BJ (cell line): Measurements from ENCODE around the gene MCM8. TPM values are rescaled to one million over a fixed set of nuclear protein-coding genes. Genes with fewer than 3 reads are reported as not detected.

Source experiments
- CTCF ChIA-PET: fragments of 350-600 bp; formaldehyde crosslinking; extraction: SDS; loops from one replicate; lab custom pipeline; 2021; ENCODE audit warnings: antibody characterized with exemption, inconsistent platforms; lab: Yijun Ruan, JAX
- POLR2A ChIA-PET: fragments of 300-600 bp; sonication (Branson Sonifier 250); formaldehyde crosslinking; extraction: SDS; loops from one replicate; lab custom pipeline; 2021; ENCODE audit warnings: antibody characterized with exemption; lab: Charles Lee
- DNase-seq: peaks from one replicate; pipeline ENCODE4 v3.0.0-alpha.2; 2011; ENCODE audit warnings: low read depth
- H3K27me3 ChIP-seq: 2 replicates; pipeline ENCODE4 v1.6.0; 2011; ENCODE audit warnings: low read length; ENCODE audit not compliant: control insufficient read depth, insufficient read depth
- H3K36me3 ChIP-seq: 2 replicates; pipeline ENCODE4 v1.5.1; 2011; ENCODE audit warnings: low read length; ENCODE audit not compliant: control insufficient read depth, insufficient read depth
- H3K4me3 ChIP-seq: 2 replicates; pipeline ENCODE4 v1.5.1; 2011; ENCODE audit warnings: low read depth, mild to moderate bottlenecking, control low read depth, low read length
- CTCF ChIP-seq: IDR thresholded peaks from 2 replicates; pipeline ENCODE4 v1.5.1; 2011; ENCODE audit warnings: low read depth, mild to moderate bottlenecking, control low read depth, inconsistent platforms, low read length, moderate library complexity; ENCODE audit not compliant: insufficient read depth
- polyA plus RNA-seq: library from polyadenylated mRNA; depleted of rRNA; stranded (reverse); fragments of >200 nt; gene quantifications from 2 replicates; pipeline ENCODE4 v1.2.3, GENCODE V29; 2011

The MCM8 gene
- polyA plus RNA-seq, 1 experiment = 2.7 TPM

DNA sequence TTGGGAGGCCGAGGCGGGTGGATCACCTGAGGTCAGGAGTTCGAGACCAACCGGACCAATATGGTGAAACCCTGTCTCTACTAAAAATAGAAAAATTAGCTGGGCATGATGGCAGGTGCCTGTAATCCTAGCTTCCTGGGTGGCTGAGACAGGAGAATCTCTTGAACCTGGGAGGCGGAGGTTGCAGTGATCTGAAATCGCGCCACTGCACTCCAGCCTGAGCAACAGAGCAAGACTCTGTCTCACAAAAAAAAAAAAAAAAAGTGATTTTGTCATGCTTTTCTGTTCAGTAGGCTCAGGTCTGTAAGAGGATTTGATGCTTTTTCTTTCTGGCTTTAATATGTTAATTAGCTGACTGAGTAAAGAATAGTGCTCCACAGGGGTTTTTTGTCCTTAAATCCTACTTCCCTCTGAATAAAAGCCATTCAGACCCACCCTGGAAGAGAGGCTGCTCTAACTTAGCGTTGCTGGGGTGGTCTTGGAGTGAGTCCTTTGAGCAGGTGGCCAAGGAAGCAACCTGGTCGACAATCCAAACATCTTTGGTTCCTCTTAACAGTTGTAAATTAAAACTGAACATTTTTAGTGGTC is 19.0 kb downstream of the MCM8 start:
- Histone ChIP-seq H3K27me3 (no peaks in the 10 kb centered on the region), H3K4me3 (no peak overlapping the region), H3K36me3 (no peaks in the 10 kb centered on the region)
- TF ChIP-seq CTCF = no peak
- ChIA-PET CTCF (interaction anchor here (0.7 kb wide), 1 partner anchor 11 kb away, joined by 3 read pairs; no protein-coding TSS in a partner anchor), POLR2A (no interaction called here)
- no peak for DNase-seq

DNA sequence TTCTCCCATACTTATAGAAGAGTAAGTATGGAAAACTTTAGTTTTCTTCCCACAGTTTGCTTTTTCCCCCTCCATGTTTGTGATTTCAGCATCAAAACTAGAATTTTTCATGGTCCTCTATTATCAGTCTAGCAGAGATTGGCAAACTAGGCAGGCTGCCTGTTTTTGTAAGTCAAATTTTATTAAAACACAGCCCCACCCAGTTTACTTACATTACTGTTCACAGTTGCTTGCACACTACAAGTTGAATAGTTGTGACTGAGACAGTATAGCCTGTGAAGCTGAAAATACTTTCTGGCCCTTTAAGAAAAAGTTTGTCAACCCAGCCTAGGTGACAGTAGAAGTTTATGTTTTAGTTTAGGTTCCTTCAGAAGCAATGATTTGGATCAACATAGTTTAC is 19.5 kb downstream of the MCM8 start:
- ChIA-PET POLR2A (no interaction called here), CTCF (interaction anchor here (0.7 to 1.3 kb wide), 2 partner anchors 10 to 440 kb away, joined by 3 read pairs; no protein-coding TSS in a partner anchor)
- no peaks in the 10 kb centered on the region for H3K36me3 ChIP-seq
- no peak for TF ChIP-seq CTCF
- no peak for DNase-seq
- no peak overlapping the region for H3K4me3 ChIP-seq
- no peaks in the 10 kb centered on the region for H3K27me3 ChIP-seq

DNA sequence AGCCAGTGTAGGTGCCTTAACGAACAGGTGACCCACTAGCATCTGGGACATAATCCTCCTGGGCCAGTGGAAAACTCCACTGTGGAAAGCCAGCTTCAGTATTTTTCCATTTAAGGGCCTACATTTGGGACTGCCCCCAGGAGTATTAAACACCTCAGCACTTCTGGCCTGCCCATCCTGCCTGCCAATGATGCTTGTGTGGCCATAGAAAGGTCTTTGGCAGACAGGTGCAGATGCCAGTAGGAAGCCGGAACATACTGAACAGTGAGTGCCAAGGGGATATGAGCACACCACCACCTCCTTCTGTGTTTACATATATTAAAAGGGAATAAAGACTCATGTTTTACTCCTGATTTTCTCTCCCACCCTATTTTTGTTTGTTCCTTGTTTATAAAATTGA is 19.9 kb downstream of the MCM8 start:
- CTCF ChIA-PET = interaction anchor here (1.3 kb wide), 1 partner anchor 441 kb away, joined by 3 read pairs; no protein-coding TSS in a partner anchor
- POLR2A ChIA-PET = no interaction called here
- Histone ChIP-seq H3K36me3 (no peaks in the 10 kb centered on the region), H3K4me3 (no peak overlapping the region), H3K27me3 (no peaks in the 10 kb centered on the region)
- no peak for DNase-seq
- TF ChIP-seq CTCF = no peak

DNA sequence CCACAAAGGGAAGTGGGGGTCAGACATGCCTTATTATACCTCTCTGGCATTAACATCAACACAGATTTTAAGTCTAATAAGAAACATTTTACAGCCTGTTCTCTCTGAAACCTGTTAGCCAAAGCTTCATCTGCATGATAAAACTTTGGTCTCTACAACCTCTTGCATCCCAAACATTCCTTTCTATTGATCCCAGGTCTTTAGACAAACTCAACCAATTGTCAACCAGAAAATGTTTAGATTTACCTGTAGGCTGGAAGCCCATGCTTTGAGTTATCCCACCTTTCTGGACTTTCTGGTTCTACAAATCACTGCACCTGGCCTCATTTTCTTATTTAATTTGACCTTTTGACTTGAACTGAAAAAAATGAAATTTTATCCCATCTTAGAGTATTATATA is 20.8 kb downstream of the MCM8 start:
- ChIA-PET POLR2A (no interaction called here), CTCF (interaction anchor here (1.3 kb wide), 1 partner anchor 441 kb away, joined by 3 read pairs; no protein-coding TSS in a partner anchor)
- no peaks in the 10 kb centered on the region for H3K27me3 ChIP-seq
- TF ChIP-seq CTCF = no peak
- no peak overlapping the region for H3K4me3 ChIP-seq
- no peak for DNase-seq
- no peaks in the 10 kb centered on the region for H3K36me3 ChIP-seq

GRCh38 chr20:5973172-5973571 is 22.7 kb downstream of the MCM8 start:
- DNase-seq = no peak
- TF ChIP-seq CTCF = no peak
- H3K36me3 ChIP-seq = no peaks in the 10 kb centered on the region
- ChIA-PET POLR2A (no interaction called here), CTCF (no interaction called here)
- H3K4me3 ChIP-seq = no peak overlapping the region
- H3K27me3 ChIP-seq = no peaks in the 10 kb centered on the region
